CD14-positive monocyte (primary cell): Measurements from ENCODE around the gene TRRAP. TPM values are rescaled to one million over a fixed set of nuclear protein-coding genes. Genes with fewer than 3 reads are reported as not detected.

Source experiments
- DNase-seq, 3 donors: peaks; one replicate each; pipeline ENCODE4 v3.0.0-alpha.2; 2011 to 2022
- H2AFZ ChIP-seq: 2 replicates; pipeline ENCODE4 v1.6.0; 2012; ENCODE audit warnings: mild to moderate bottlenecking, low read depth, low read length, inconsistent platforms; ENCODE audit not compliant: insufficient read depth, poor library complexity, severe bottlenecking
- H3K27ac ChIP-seq, 2 donors: 1 replicate in 1 of 2; 2 replicates in 1 of 2; pipeline ENCODE4 v1.5.1; 2012 to 2013; ENCODE audit warnings: low read length in 2 of 2, control low read depth in 1 of 2, inconsistent platforms in 1 of 2, low read depth in 1 of 2, mild to moderate bottlenecking in 1 of 2
- H3K27me3 ChIP-seq, 2 donors: one replicate each; pipeline versions ENCODE4 v1.6.0 to v1.6.1; 2011 to 2013; ENCODE audit warnings: low read length in 2 of 2; ENCODE audit not compliant: control insufficient read depth in 2 of 2, insufficient read depth in 2 of 2
- H3K36me3 ChIP-seq, 2 donors: replicated peaks in 1 of 2; 1 replicate in 1 of 2; 2 replicates in 1 of 2; pipeline versions ENCODE4 v1.5.1 to v1.6.1; 2012 to 2013; ENCODE audit warnings: low read length in 2 of 2, control low read depth in 1 of 2, inconsistent platforms in 1 of 2, mild to moderate bottlenecking in 1 of 2; ENCODE audit not compliant: insufficient read depth in 2 of 2, control insufficient read depth in 1 of 2
- H3K4me1 ChIP-seq, 2 donors: 1 replicate in 1 of 2; 2 replicates in 1 of 2; pipeline versions ENCODE4 v1.5.1 to v1.6.1; 2012 to 2013; ENCODE audit warnings: low read length in 2 of 2, control low read depth in 1 of 2, inconsistent platforms in 1 of 2, mild to moderate bottlenecking in 1 of 2, moderate library complexity in 1 of 2; ENCODE audit not compliant: insufficient read depth in 2 of 2, control insufficient read depth in 1 of 2
- H3K4me2 ChIP-seq: replicated peaks from 2 replicates; pipeline ENCODE3; 2012; ENCODE audit warnings: low read length, moderate library complexity, mild to moderate bottlenecking; ENCODE audit not compliant: poor library complexity, severe bottlenecking; ENCODE audit errors: extremely low read depth
- H3K4me3 ChIP-seq, 3 experiments: fragments of 200-600 bp in 1 of 3; sonication (generic) in 1 of 3; replicated peaks in 1 of 3; 1 replicate in 2 of 3; 2 replicates in 1 of 3; pipeline ENCODE4 v1.5.1; 2011 to 2013; ENCODE audit warnings: low read length in 3 of 3, mild to moderate bottlenecking in 3 of 3, control low read depth in 2 of 3, low read depth in 2 of 3, inconsistent platforms in 1 of 3, moderate library complexity in 1 of 3
- H3K79me2 ChIP-seq: 2 replicates; pipeline ENCODE4 v1.6.0; 2012; ENCODE audit warnings: mild to moderate bottlenecking, control low read depth, inconsistent platforms, low read length, moderate library complexity; ENCODE audit not compliant: insufficient read depth
- H3K9ac ChIP-seq: 2 replicates; pipeline ENCODE4 v1.6.0; 2017; ENCODE audit warnings: low read length, mild to moderate bottlenecking; ENCODE audit not compliant: insufficient read depth, poor library complexity, severe bottlenecking
- H3K9me3 ChIP-seq, 2 donors: replicated peaks in 1 of 2; 1 replicate in 1 of 2; 2 replicates in 1 of 2; pipeline versions ENCODE4 v1.5.1 to v1.6.1; 2012 to 2013; ENCODE audit warnings: low read length in 2 of 2, control low read depth in 1 of 2; ENCODE audit not compliant: control insufficient read depth in 1 of 2, insufficient read depth in 1 of 2
- H4K20me1 ChIP-seq: 2 replicates; pipeline ENCODE4 v1.6.0; 2012; ENCODE audit warnings: mild to moderate bottlenecking, low read length, control low read depth, moderate library complexity; ENCODE audit not compliant: insufficient read depth
- H3K27ac Mint-ChIP-seq, 7 donors: one replicate each; pipeline ENCODE4 v1.8.0; 2020; ENCODE audit warnings: mild to moderate bottlenecking in 7 of 7, mixed read lengths in 7 of 7, moderate library complexity in 6 of 7, inconsistent platforms in 2 of 7
- H3K27me3 Mint-ChIP-seq, 3 donors: one replicate each; pipeline ENCODE4 v1.8.0; 2021 to 2022; ENCODE audit warnings: low read depth in 3 of 3, mild to moderate bottlenecking in 3 of 3, mixed read lengths in 3 of 3, moderate library complexity in 3 of 3, inconsistent platforms in 1 of 3
- H3K36me3 Mint-ChIP-seq, 2 donors: one replicate each; pipeline ENCODE4 v1.8.0; 2020; ENCODE audit warnings: mixed read lengths in 2 of 2, inconsistent platforms in 1 of 2, mild to moderate bottlenecking in 1 of 2
- H3K4me1 Mint-ChIP-seq: one replicate; pipeline ENCODE4 v1.8.0; 2020; ENCODE audit warnings: mild to moderate bottlenecking, mixed read lengths
- H3K4me3 Mint-ChIP-seq, 2 donors: one replicate each; pipeline ENCODE4 v1.8.0; 2020; ENCODE audit warnings: mild to moderate bottlenecking in 2 of 2, mixed read lengths in 2 of 2, moderate library complexity in 1 of 2
- H3K9me3 Mint-ChIP-seq, 7 donors: one replicate each; pipeline ENCODE4 v1.8.0; 2020 to 2022; ENCODE audit warnings: mixed read lengths in 7 of 7, mild to moderate bottlenecking in 6 of 7, moderate library complexity in 6 of 7, inconsistent platforms in 2 of 7
- CTCF ChIP-seq: fragments of 200-600 bp; IDR thresholded peaks from one replicate; pipeline ENCODE4 v1.8.0; 2022; ENCODE audit warnings: antibody characterized with exemption, mild to moderate bottlenecking
- WGBS: methylation state at CpG from one replicate; pipeline ENCODE4 v1.1.5; 2013; ENCODE audit warnings: missing lambda C conversion rate; ENCODE audit not compliant: insufficient coverage; 5-methylcytosine and 5-hydroxymethylcytosine counted together
- intact Hi-C, 2 donors: fragments of 100-400 bp; cut with micrococcal nuclease; formaldehyde crosslinking; loops; one replicate each; pipeline versions ENCODE4 v1.15.0 to v1.15.1; 2023
- polyA plus RNA-seq, 3 donors: library from polyadenylated mRNA; depleted of rRNA in 1 of 3; unstranded in 2 of 3; stranded (reverse) in 1 of 3; fragments of 300-500 nt in 2 of 3; fragments of >200 nt in 1 of 3; fragmentation: Illumina TruSeq in 2 of 3; gene quantifications; 1 replicate in 2 of 3; 2 replicates in 1 of 3; pipeline ENCODE4 v1.2.3, GENCODE V29; 2012 to 2021

Gene TRRAP
- polyA plus RNA-seq, 3 donors = 0.67 to 12.2 (median 1.2) TPM

- Histone ChIP-seq H3K36me3 (no peaks in the 10 kb centered on the region), H3K27me3 (peaks cover 15 to 38% of the 10 kb centered on the region in 2 donors), H3K9ac (no peak overlapping the region), H3K79me2 (no peaks in the 10 kb centered on the region), H3K4me2 (no peak overlapping the region), H3K27ac (no peak overlapping the region), H3K9me3 (peaks cover 0 to 9% of the 10 kb centered on the region in 2 donors), H3K4me1 (peaks cover 29 to 36% of the 10 kb centered on the region in 2 donors), H4K20me1 (no peaks in the 10 kb centered on the region), H2AFZ (no peak overlapping the region), H3K4me3 (no peak overlapping the region)
- Mint-ChIP-seq H3K27me3 (peaks cover 34 to 62% (median 55%) of the 10 kb centered on the region in 3 donors), H3K4me1 (peaks cover 32% of the 10 kb centered on the region), H3K36me3 (no peaks in the 10 kb centered on the region), H3K9me3 (peaks cover 0 to 3% (median 0%) of the 10 kb centered on the region in 7 donors), H3K27ac (no peak overlapping the region), H3K4me3 (peak overlapping the region in 1 of 2 donors; percentile 56)
- TF ChIP-seq CTCF = no peak
- 96% methylated on average over 12 of the region's 12 CpGs for WGBS
- intact Hi-C loops = no loop called here
- DNase-seq = no peak
These were observed 12.0 kb upstream of the TRRAP start for GRCh38 chr7:98866351-98866750.

GRCh38 chr7:98866765-98867164, 11.6 kb upstream of the TRRAP start:
- DNase-seq = no peak
- H3K4me2 ChIP-seq = no peak overlapping the region

More at GRCh38 chr7:98866765-98867164, 11.6 kb upstream of the TRRAP start:
- H3K27me3 ChIP-seq = peaks cover 15 to 42% of the 10 kb centered on the region in 2 donors
- Mint-ChIP-seq H3K27me3 (peaks cover 34 to 65% (median 59%) of the 10 kb centered on the region in 3 donors), H3K9me3 (peaks cover 0 to 3% (median 0%) of the 10 kb centered on the region in 7 donors), H3K4me1 (peaks cover 32% of the 10 kb centered on the region), H3K27ac (no peak overlapping the region), H3K36me3 (no peaks in the 10 kb centered on the region), H3K4me3 (peak overlapping the region in 1 of 2 donors; percentile 56)
- no peak for TF ChIP-seq CTCF
- H3K4me1 ChIP-seq = peaks cover 29 to 36% of the 10 kb centered on the region in 2 donors
- no peak overlapping the region for H3K4me3 ChIP-seq
- H3K27ac ChIP-seq = no peak overlapping the region
- H2AFZ ChIP-seq = no peak overlapping the region
- H4K20me1 ChIP-seq = no peaks in the 10 kb centered on the region
- 100% methylated on average over 3 of the region's 7 CpGs for WGBS
- H3K9me3 ChIP-seq = peaks cover 0 to 9% of the 10 kb centered on the region in 2 donors
- H3K36me3 ChIP-seq = no peaks in the 10 kb centered on the region
- intact Hi-C loops = no loop called here
- no peak overlapping the region for H3K9ac ChIP-seq
- no peaks in the 10 kb centered on the region for H3K79me2 ChIP-seq
